Endothelial cell of umbilical vein (primary cell): ENCODE data around the gene NLGN4Y. TPM values are rescaled to one million over a fixed set of nuclear protein-coding genes. Genes with fewer than 3 reads are reported as not detected.

Experiments
- BruUV-seq: library from RNA; stranded (reverse); fragments of 400-500 nt; replicated peaks from 2 replicates; lab custom pipeline; 2021; lab: Mats Ljungman, UMichigan
- CTCF ChIA-PET: fragments of 300-600, 350-600 bp; sonication (Branson Sonifier 250); formaldehyde crosslinking; loops from one replicate; lab custom pipeline; 2021; ENCODE audit warnings: antibody characterized with exemption, inconsistent platforms; lab: Charles Lee
- POLR2A ChIA-PET: fragments of 300-600, 350-600 bp; sonication (Branson Sonifier 250); formaldehyde crosslinking; loops from one replicate; lab custom pipeline; 2021; ENCODE audit warnings: antibody characterized with exemption, inconsistent platforms; lab: Charles Lee
- DNase-seq: peaks from one replicate; pipeline ENCODE4 v3.0.0-alpha.2; 2011; ENCODE audit warnings: low read depth, low spot score
- FAIRE-seq: peaks from 2 replicates; lab custom pipeline; 2011; peaks lifted over from hg19 to GRCh38; lab: Jason Lieb, UNC
- H2AFZ ChIP-seq: 2 replicates; pipeline ENCODE4 v1.6.0; 2012; ENCODE audit warnings: low read depth, low read length, control low read depth, inconsistent platforms
- H3K27ac ChIP-seq: 2 replicates; pipeline ENCODE4 v1.5.1; 2011; ENCODE audit warnings: low read depth, mild to moderate bottlenecking, control low read depth, low read length, moderate library complexity; ENCODE audit not compliant: insufficient read depth
- H3K27me3 ChIP-seq, 2 experiments: 2 replicates each; pipeline versions ENCODE4 v1.6.0 to v1.6.1; 2011; ENCODE audit warnings: low read length in 2 of 2, mixed read lengths in 1 of 2; ENCODE audit not compliant: control insufficient read depth in 2 of 2, insufficient read depth in 2 of 2
- H3K36me3 ChIP-seq, 2 experiments: 2 replicates in 1 of 2; 3 replicates in 1 of 2; pipeline ENCODE4 v1.5.1; 2011; ENCODE audit warnings: low read length in 2 of 2, mild to moderate bottlenecking in 1 of 2, moderate library complexity in 1 of 2; ENCODE audit not compliant: control insufficient read depth in 2 of 2, insufficient read depth in 2 of 2; ENCODE audit errors: extremely low read depth in 1 of 2
- H3K4me1 ChIP-seq: 3 replicates; pipeline ENCODE4 v1.5.1; 2011; ENCODE audit warnings: mild to moderate bottlenecking, low read length; ENCODE audit not compliant: control insufficient read depth, insufficient read depth; ENCODE audit errors: extremely low read depth
- H3K4me2 ChIP-seq: 2 replicates; pipeline ENCODE4 v1.6.1; 2011; ENCODE audit warnings: low read length, control low read depth, mixed read lengths; ENCODE audit not compliant: insufficient read depth
- H3K4me3 ChIP-seq, 3 experiments: fragments of 200-600 bp in 1 of 3; sonication (generic), shearing (Covaris generic) in 1 of 3; replicated peaks in 1 of 3; 2 replicates each; pipeline ENCODE4 v1.5.1; 2011 to 2016; ENCODE audit warnings: control low read depth in 3 of 3, low read length in 3 of 3, mild to moderate bottlenecking in 2 of 3, inconsistent platforms in 1 of 3, low read depth in 1 of 3, moderate library complexity in 1 of 3; ENCODE audit not compliant: insufficient read depth in 1 of 3
- H3K79me2 ChIP-seq: 2 replicates; pipeline ENCODE4 v1.6.0; 2012; ENCODE audit warnings: low read length, inconsistent platforms; ENCODE audit not compliant: control insufficient read depth, insufficient read depth
- H3K9ac ChIP-seq: replicated peaks from 2 replicates; pipeline ENCODE3; 2011; ENCODE audit warnings: low read length, control low read depth; ENCODE audit not compliant: insufficient read depth; ENCODE audit errors: extremely low read depth
- H3K9me1 ChIP-seq: replicated peaks from 3 replicates; pipeline ENCODE4 v1.6.0; 2011; ENCODE audit warnings: mild to moderate bottlenecking, low read length; ENCODE audit not compliant: control insufficient read depth, insufficient read depth; ENCODE audit errors: extremely low read depth
- H3K9me3 ChIP-seq: replicated peaks from 2 replicates; pipeline ENCODE4 v1.5.1; 2012; ENCODE audit warnings: low read length, inconsistent platforms; ENCODE audit not compliant: control insufficient read depth, insufficient read depth
- H4K20me1 ChIP-seq: replicated peaks from 2 replicates; pipeline ENCODE3; 2011; ENCODE audit warnings: mild to moderate bottlenecking, low read length; ENCODE audit not compliant: control insufficient read depth, insufficient read depth; ENCODE audit errors: extremely low read depth
- EZH2 ChIP-seq: IDR thresholded peaks from 2 replicates; pipeline ENCODE4 v1.6.1; 2012; ENCODE audit warnings: borderline replicate concordance, low read depth, mild to moderate bottlenecking, moderate library complexity, low read length, inconsistent platforms; ENCODE audit not compliant: severe bottlenecking
- FOS ChIP-seq: IDR thresholded peaks from 2 replicates; pipeline ENCODE4 v1.6.1; 2011; ENCODE audit warnings: mild to moderate bottlenecking, low read length, moderate library complexity, borderline replicate concordance; ENCODE audit not compliant: insufficient read depth
- GATA2 ChIP-seq: IDR thresholded peaks from 2 replicates; pipeline ENCODE4 v1.7.0; 2011; ENCODE audit warnings: low read depth, mild to moderate bottlenecking, moderate library complexity, mixed read lengths, low read length; ENCODE audit not compliant: insufficient read length, insufficient read depth
- JUN ChIP-seq: IDR thresholded peaks from 2 replicates; pipeline ENCODE4 v1.6.1; 2011; ENCODE audit warnings: borderline replicate concordance, low read depth; ENCODE audit not compliant: insufficient read length, insufficient read depth
- MYC ChIP-seq: IDR thresholded peaks from one replicate; pipeline ENCODE4 v1.6.1; 2011; ENCODE audit warnings: mild to moderate bottlenecking, low read depth, low read length
- POLR2A ChIP-seq: IDR thresholded peaks from 2 replicates; pipeline ENCODE4 v1.6.1; 2012; ENCODE audit warnings: low read depth, mild to moderate bottlenecking, control low read depth, low read length
- POLR2AphosphoS5 ChIP-seq: IDR thresholded peaks from 2 replicates; pipeline ENCODE4 v1.6.1; 2012; ENCODE audit warnings: low read depth, mild to moderate bottlenecking, control low read depth, low read length, moderate library complexity; ENCODE audit not compliant: insufficient read depth
- dilution Hi-C: fragments of 300-500 bp; cut with MboI; formaldehyde crosslinking; loops from one replicate; pipeline ENCODE4 v1.15.0; 2019; ENCODE audit warnings: low sequenced_read_pairs; ENCODE audit not compliant: extremely low pct_ligation_motif_present
- intact Hi-C: fragments of 100-400 bp; cut with micrococcal nuclease; formaldehyde crosslinking; loops from one replicate; pipeline ENCODE4 v1.10.0; 2022
- polyA plus RNA-seq, 4 experiments: library from polyadenylated mRNA; depleted of rRNA in 3 of 4; stranded (reverse) in 3 of 4; unstranded in 1 of 4; fragments of >200 nt; gene quantifications; 2 replicates each; pipeline versions ENCODE4 v1.2.1 to v1.2.3, GENCODE V29; 2011 to 2012; ENCODE audit warnings: missing spikeins in 1 of 4
- total RNA-seq: library from RNA; stranded (reverse); gene quantifications from 2 replicates; pipeline ENCODE4 v1.2.3, GENCODE V29; 2021
- TF ChIP-seq, protein P1 (sequence below): IDR thresholded peaks from 2 replicates; pipeline ENCODE4 v1.6.1; 2011; ENCODE audit not compliant: insufficient read depth, insufficient read length
- TF ChIP-seq, protein P2 (sequence below), 2 donors: IDR thresholded peaks; 1 replicate in 1 of 2; 2 replicates in 1 of 2; pipeline ENCODE4 v1.5.1; 2011; ENCODE audit warnings: low read length in 2 of 2, mild to moderate bottlenecking in 2 of 2, moderate library complexity in 2 of 2, control low read depth in 1 of 2, inconsistent platforms in 1 of 2, low read depth in 1 of 2; ENCODE audit not compliant: insufficient read depth in 1 of 2; ENCODE audit errors: extremely low read depth in 1 of 2

NLGN4Y gene
- total and polyA plus RNA-seq, 2 donors (not counting 3 experiments of a cell fraction or from before 2014, with no cell fraction given) = 16.0 to 26.6 TPM

GRCh38 chrY:14679181-14679580, 154.9 kb downstream of the NLGN4Y start:
- H3K4me2 ChIP-seq = no peak overlapping the region
- intact Hi-C loops (no loop called here), dilution Hi-C loops (no loop called here)
- no peak overlapping the region for H3K27ac ChIP-seq
- ChIA-PET CTCF (no interaction called here), POLR2A (no interaction called here)
- no peaks in the 10 kb centered on the region for H3K27me3 ChIP-seq
- no peaks in the 10 kb centered on the region for H3K9me3 ChIP-seq
- no peaks in the 10 kb centered on the region for H4K20me1 ChIP-seq
- DNase-seq (no peak), FAIRE-seq (no peak)
- H3K9me1 ChIP-seq = no peaks in the 10 kb centered on the region
- no peak overlapping the region for H3K9ac ChIP-seq
- no peaks in the 10 kb centered on the region for H3K36me3 ChIP-seq
- H3K4me1 ChIP-seq = no peaks in the 10 kb centered on the region
- no peak overlapping the region for H2AFZ ChIP-seq
- H3K79me2 ChIP-seq = no peaks in the 10 kb centered on the region
- BruUV-seq = no TSS peak
- H3K4me3 ChIP-seq = no peak overlapping the region
- TF ChIP-seq, protein P1, sequence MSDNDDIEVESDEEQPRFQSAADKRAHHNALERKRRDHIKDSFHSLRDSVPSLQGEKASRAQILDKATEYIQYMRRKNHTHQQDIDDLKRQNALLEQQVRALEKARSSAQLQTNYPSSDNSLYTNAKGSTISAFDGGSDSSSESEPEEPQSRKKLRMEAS = no peak
- TF ChIP-seq POLR2AphosphoS5 = no peak
- no peak for TF ChIP-seq GATA2
- no peak for TF ChIP-seq FOS
- no peak for TF ChIP-seq MYC
- no peak for TF ChIP-seq JUN
- TF ChIP-seq POLR2A = no peak
- TF ChIP-seq EZH2 = no peak
- TF ChIP-seq, protein P2, sequence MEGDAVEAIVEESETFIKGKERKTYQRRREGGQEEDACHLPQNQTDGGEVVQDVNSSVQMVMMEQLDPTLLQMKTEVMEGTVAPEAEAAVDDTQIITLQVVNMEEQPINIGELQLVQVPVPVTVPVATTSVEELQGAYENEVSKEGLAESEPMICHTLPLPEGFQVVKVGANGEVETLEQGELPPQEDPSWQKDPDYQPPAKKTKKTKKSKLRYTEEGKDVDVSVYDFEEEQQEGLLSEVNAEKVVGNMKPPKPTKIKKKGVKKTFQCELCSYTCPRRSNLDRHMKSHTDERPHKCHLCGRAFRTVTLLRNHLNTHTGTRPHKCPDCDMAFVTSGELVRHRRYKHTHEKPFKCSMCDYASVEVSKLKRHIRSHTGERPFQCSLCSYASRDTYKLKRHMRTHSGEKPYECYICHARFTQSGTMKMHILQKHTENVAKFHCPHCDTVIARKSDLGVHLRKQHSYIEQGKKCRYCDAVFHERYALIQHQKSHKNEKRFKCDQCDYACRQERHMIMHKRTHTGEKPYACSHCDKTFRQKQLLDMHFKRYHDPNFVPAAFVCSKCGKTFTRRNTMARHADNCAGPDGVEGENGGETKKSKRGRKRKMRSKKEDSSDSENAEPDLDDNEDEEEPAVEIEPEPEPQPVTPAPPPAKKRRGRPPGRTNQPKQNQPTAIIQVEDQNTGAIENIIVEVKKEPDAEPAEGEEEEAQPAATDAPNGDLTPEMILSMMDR (IDR thresholded peaks at IDR 0.05; ENCODE audit: extremely low read depth in 1 of 2, insufficient read depth in 1 of 2, low read depth in 1 of 2, low read length in 2 of 2) = no peak
